Endothelial cell of umbilical vein (primary cell): ENCODE results near the gene AFAP1L2. TPM values are rescaled to one million over a fixed set of nuclear protein-coding genes. Genes with fewer than 3 reads are reported as not detected.
A peak's percentile ranks its signal among the peaks of the same experiment; 100 is the strongest.

Experiments
- BruUV-seq: library from RNA; stranded (reverse); fragments of 400-500 nt; replicated peaks from 2 replicates; lab custom pipeline; 2021; lab: Mats Ljungman, UMichigan
- CTCF ChIA-PET: fragments of 300-600, 350-600 bp; sonication (Branson Sonifier 250); formaldehyde crosslinking; loops from one replicate; lab custom pipeline; 2021; ENCODE audit warnings: antibody characterized with exemption, inconsistent platforms; lab: Charles Lee
- POLR2A ChIA-PET: fragments of 300-600, 350-600 bp; sonication (Branson Sonifier 250); formaldehyde crosslinking; loops from one replicate; lab custom pipeline; 2021; ENCODE audit warnings: antibody characterized with exemption, inconsistent platforms; lab: Charles Lee
- DNase-seq: peaks from one replicate; pipeline ENCODE4 v3.0.0-alpha.2; 2011; ENCODE audit warnings: low read depth, low spot score
- FAIRE-seq: peaks from 2 replicates; lab custom pipeline; 2011; peaks lifted over from hg19 to GRCh38; lab: Jason Lieb, UNC
- H2AFZ ChIP-seq: 2 replicates; pipeline ENCODE4 v1.6.0; 2012; ENCODE audit warnings: low read depth, low read length, control low read depth, inconsistent platforms
- H3K27ac ChIP-seq: 2 replicates; pipeline ENCODE4 v1.5.1; 2011; ENCODE audit warnings: low read depth, mild to moderate bottlenecking, control low read depth, low read length, moderate library complexity; ENCODE audit not compliant: insufficient read depth
- H3K27me3 ChIP-seq, 2 experiments: 2 replicates each; pipeline versions ENCODE4 v1.6.0 to v1.6.1; 2011; ENCODE audit warnings: low read length in 2 of 2, mixed read lengths in 1 of 2; ENCODE audit not compliant: control insufficient read depth in 2 of 2, insufficient read depth in 2 of 2
- H3K36me3 ChIP-seq, 2 experiments: 2 replicates in 1 of 2; 3 replicates in 1 of 2; pipeline ENCODE4 v1.5.1; 2011; ENCODE audit warnings: low read length in 2 of 2, mild to moderate bottlenecking in 1 of 2, moderate library complexity in 1 of 2; ENCODE audit not compliant: control insufficient read depth in 2 of 2, insufficient read depth in 2 of 2; ENCODE audit errors: extremely low read depth in 1 of 2
- H3K4me1 ChIP-seq: 3 replicates; pipeline ENCODE4 v1.5.1; 2011; ENCODE audit warnings: mild to moderate bottlenecking, low read length; ENCODE audit not compliant: control insufficient read depth, insufficient read depth; ENCODE audit errors: extremely low read depth
- H3K4me2 ChIP-seq: 2 replicates; pipeline ENCODE4 v1.6.1; 2011; ENCODE audit warnings: low read length, control low read depth, mixed read lengths; ENCODE audit not compliant: insufficient read depth
- H3K4me3 ChIP-seq, 3 experiments: fragments of 200-600 bp in 1 of 3; sonication (generic), shearing (Covaris generic) in 1 of 3; replicated peaks in 1 of 3; 2 replicates each; pipeline ENCODE4 v1.5.1; 2011 to 2016; ENCODE audit warnings: control low read depth in 3 of 3, low read length in 3 of 3, mild to moderate bottlenecking in 2 of 3, inconsistent platforms in 1 of 3, low read depth in 1 of 3, moderate library complexity in 1 of 3; ENCODE audit not compliant: insufficient read depth in 1 of 3
- H3K79me2 ChIP-seq: 2 replicates; pipeline ENCODE4 v1.6.0; 2012; ENCODE audit warnings: low read length, inconsistent platforms; ENCODE audit not compliant: control insufficient read depth, insufficient read depth
- H3K9ac ChIP-seq: replicated peaks from 2 replicates; pipeline ENCODE3; 2011; ENCODE audit warnings: low read length, control low read depth; ENCODE audit not compliant: insufficient read depth; ENCODE audit errors: extremely low read depth
- H3K9me1 ChIP-seq: replicated peaks from 3 replicates; pipeline ENCODE4 v1.6.0; 2011; ENCODE audit warnings: mild to moderate bottlenecking, low read length; ENCODE audit not compliant: control insufficient read depth, insufficient read depth; ENCODE audit errors: extremely low read depth
- H3K9me3 ChIP-seq: replicated peaks from 2 replicates; pipeline ENCODE4 v1.5.1; 2012; ENCODE audit warnings: low read length, inconsistent platforms; ENCODE audit not compliant: control insufficient read depth, insufficient read depth
- H4K20me1 ChIP-seq: replicated peaks from 2 replicates; pipeline ENCODE3; 2011; ENCODE audit warnings: mild to moderate bottlenecking, low read length; ENCODE audit not compliant: control insufficient read depth, insufficient read depth; ENCODE audit errors: extremely low read depth
- CTCF ChIP-seq, 2 donors: IDR thresholded peaks; 1 replicate in 1 of 2; 2 replicates in 1 of 2; pipeline ENCODE4 v1.5.1; 2011; ENCODE audit warnings: low read length in 2 of 2, mild to moderate bottlenecking in 2 of 2, moderate library complexity in 2 of 2, control low read depth in 1 of 2, inconsistent platforms in 1 of 2, low read depth in 1 of 2; ENCODE audit not compliant: insufficient read depth in 1 of 2; ENCODE audit errors: extremely low read depth in 1 of 2
- FOS ChIP-seq: IDR thresholded peaks from 2 replicates; pipeline ENCODE4 v1.6.1; 2011; ENCODE audit warnings: mild to moderate bottlenecking, low read length, moderate library complexity, borderline replicate concordance; ENCODE audit not compliant: insufficient read depth
- GATA2 ChIP-seq: IDR thresholded peaks from 2 replicates; pipeline ENCODE4 v1.7.0; 2011; ENCODE audit warnings: low read depth, mild to moderate bottlenecking, moderate library complexity, mixed read lengths, low read length; ENCODE audit not compliant: insufficient read length, insufficient read depth
- JUN ChIP-seq: IDR thresholded peaks from 2 replicates; pipeline ENCODE4 v1.6.1; 2011; ENCODE audit warnings: borderline replicate concordance, low read depth; ENCODE audit not compliant: insufficient read length, insufficient read depth
- POLR2A ChIP-seq: IDR thresholded peaks from 2 replicates; pipeline ENCODE4 v1.6.1; 2012; ENCODE audit warnings: low read depth, mild to moderate bottlenecking, control low read depth, low read length
- POLR2AphosphoS5 ChIP-seq: IDR thresholded peaks from 2 replicates; pipeline ENCODE4 v1.6.1; 2012; ENCODE audit warnings: low read depth, mild to moderate bottlenecking, control low read depth, low read length, moderate library complexity; ENCODE audit not compliant: insufficient read depth
- dilution Hi-C: fragments of 300-500 bp; cut with MboI; formaldehyde crosslinking; loops from one replicate; pipeline ENCODE4 v1.15.0; 2019; ENCODE audit warnings: low sequenced_read_pairs; ENCODE audit not compliant: extremely low pct_ligation_motif_present
- intact Hi-C: fragments of 100-400 bp; cut with micrococcal nuclease; formaldehyde crosslinking; loops from one replicate; pipeline ENCODE4 v1.10.0; 2022
- polyA plus RNA-seq, 4 experiments: library from polyadenylated mRNA; depleted of rRNA in 3 of 4; stranded (reverse) in 3 of 4; unstranded in 1 of 4; fragments of >200 nt; gene quantifications; 2 replicates each; pipeline versions ENCODE4 v1.2.1 to v1.2.3, GENCODE V29; 2011 to 2012; ENCODE audit warnings: missing spikeins in 1 of 4
- total RNA-seq: library from RNA; stranded (reverse); gene quantifications from 2 replicates; pipeline ENCODE4 v1.2.3, GENCODE V29; 2021

The AFAP1L2 gene
- total and polyA plus RNA-seq, 2 donors (not counting 3 experiments of a cell fraction or from before 2014, with no cell fraction given): 0.90 to 4.1 TPM

DNA sequence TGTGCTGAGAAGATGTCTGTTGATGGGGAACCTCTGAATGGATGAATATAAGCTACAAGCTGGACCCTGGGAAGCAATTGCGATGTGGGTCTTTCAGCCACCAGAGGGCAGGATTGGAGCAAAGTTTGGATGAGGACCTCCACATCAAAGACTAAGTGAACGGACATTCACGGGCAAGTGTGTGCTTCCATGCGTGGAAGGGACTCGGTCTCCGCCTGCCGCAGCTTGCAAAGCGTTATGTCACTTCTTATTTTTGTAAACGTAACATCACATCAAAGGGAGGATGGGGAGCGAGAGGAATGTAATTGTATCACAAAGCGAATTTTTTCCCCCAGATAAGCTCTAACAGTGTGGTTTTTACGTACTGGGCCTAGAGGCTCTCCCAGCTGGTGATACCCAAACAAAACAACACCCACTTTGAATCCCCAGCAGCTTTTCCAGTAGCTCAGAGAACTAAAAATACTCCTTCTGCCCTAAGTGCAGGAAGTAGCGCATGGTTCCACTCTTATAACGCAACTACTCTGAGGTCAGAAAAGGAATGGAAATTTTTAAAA, 100.2 kb downstream of the AFAP1L2 start:
- POLR2A ChIA-PET: no interaction called here
- peak overlapping the region; percentile 8 for H3K9ac ChIP-seq
- peaks cover 2 to 10% of the 10 kb centered on the region in 2 experiments for H3K27me3 ChIP-seq
- intact Hi-C loops (loop anchor here (1.0 to 2.0 kb wide), 12 partner anchors 100 to 826 kb away; partner anchors contain the start of gene AFAP1L2), dilution Hi-C loops (no loop called here)
- peaks cover 8% of the 10 kb centered on the region for H3K4me1 ChIP-seq
- H3K36me3 ChIP-seq: no peaks in the 10 kb centered on the region
- peak overlapping the region in 1 of 3 experiments; percentile 12 for H3K4me3 ChIP-seq
- H4K20me1 ChIP-seq: no peaks in the 10 kb centered on the region
- no peaks in the 10 kb centered on the region for H3K79me2 ChIP-seq
- peak; percentile 91 for DNase-seq
- CTCF ChIA-PET: interaction anchor here (0.6 to 2.7 kb wide), 80 partner anchors 8 to 1248 kb away, joined by 3 to 124 read pairs (median 5); partner anchors contain the start of gene FHIP2A
- H3K9me1 ChIP-seq: no peaks in the 10 kb centered on the region
- BruUV-seq: no TSS peak
- H2AFZ ChIP-seq: peak overlapping the region; percentile 30
- TF ChIP-seq POLR2A: no peak
- peak; percentile 77 to 87 for TF ChIP-seq CTCF (IDR thresholded peaks at IDR 0.05; ENCODE audit: extremely low read depth in 1 of 2, insufficient read depth in 1 of 2, low read depth in 1 of 2, low read length in 2 of 2)
- no peak for TF ChIP-seq JUN
- no peaks in the 10 kb centered on the region for H3K9me3 ChIP-seq
- peak overlapping the region; percentile 40 for H3K4me2 ChIP-seq
- H3K27ac ChIP-seq: no peak overlapping the region
- peak; percentile 99 for FAIRE-seq

- no peak overlapping the region for H3K4me3 ChIP-seq
- no peak overlapping the region for H3K4me2 ChIP-seq
- peaks cover under 1 to 10% of the 10 kb centered on the region in 2 experiments for H3K27me3 ChIP-seq
- CTCF ChIA-PET: interaction anchor here (0.6 to 2.7 kb wide), 76 partner anchors 8 to 828 kb away, joined by 3 to 124 read pairs (median 5); partner anchors contain the start of gene FHIP2A
- H3K9me1 ChIP-seq: no peaks in the 10 kb centered on the region
- no peaks in the 10 kb centered on the region for H3K36me3 ChIP-seq
- H2AFZ ChIP-seq: no peak overlapping the region
- FAIRE-seq: no peak
- H4K20me1 ChIP-seq: no peaks in the 10 kb centered on the region
- no TSS peak for BruUV-seq
- TF ChIP-seq GATA2 (no peak), FOS (no peak), POLR2AphosphoS5 (no peak), JUN (no peak), CTCF (IDR thresholded peaks at IDR 0.05; ENCODE audit: extremely low read depth in 1 of 2, insufficient read depth in 1 of 2, low read depth in 1 of 2, low read length in 2 of 2) (no peak)
- H3K4me1 ChIP-seq: peaks cover 8% of the 10 kb centered on the region
- H3K27ac ChIP-seq: no peak overlapping the region
- DNase-seq: no peak
- intact Hi-C loops (no loop called here), dilution Hi-C loops (no loop called here)
- POLR2A ChIA-PET: no interaction called here
- no peak overlapping the region for H3K9ac ChIP-seq
- H3K79me2 ChIP-seq: no peaks in the 10 kb centered on the region
- no peaks in the 10 kb centered on the region for H3K9me3 ChIP-seq
Measured at GRCh38 chr10:114303556-114303955, 100.7 kb downstream of the AFAP1L2 start.
